Measurements from ENCODE around the gene ZNF687.

GRCh38 chr1:151312826-151313225 lies 30.7 kb downstream of the ZNF687 start:
- no peak for TF ChIP-seq CTCF (IDR thresholded peaks at IDR 0.05)
- no peak for TF ChIP-seq ZNF232 (CRISPR knock-in tag; IDR thresholded peaks at IDR 0.05)
- TF ChIP-seq E2F1 (CRISPR knock-in tag; IDR thresholded peaks at IDR 0.05), result no peak
- TF ChIP-seq CREM (CRISPR knock-in tag; IDR thresholded peaks at IDR 0.05), result no peak
